IMR-90 (cell line): ENCODE results near the gene SLC9A9. TPM values are rescaled to one million over a fixed set of nuclear protein-coding genes. Genes with fewer than 3 reads are reported as not detected.

Experiments used
- ATAC-seq: fragments of 200-7000 bp; cut with Tn5 transposase; 2 replicates; pipeline ENCODE4 v1.9.1; 2020; ENCODE audit warnings: low read depth, mild to moderate bottlenecking, moderate library complexity
- BruUV-seq: library from RNA; stranded (reverse); fragments of 400-500 nt; replicated peaks from 2 replicates; lab custom pipeline; 2021; lab: Mats Ljungman, UMichigan
- CTCF ChIA-PET: fragments of 300-600 bp; formaldehyde crosslinking; extraction: SDS; loops from one replicate; lab custom pipeline; 2021; ENCODE audit warnings: antibody characterized with exemption; lab: Yijun Ruan, JAX
- POLR2A ChIA-PET: fragments of 300-600 bp; sonication (Branson Sonifier 250); formaldehyde crosslinking; loops from one replicate; lab custom pipeline; 2022; ENCODE audit warnings: antibody characterized with exemption; ENCODE audit not compliant: unreplicated experiment; lab: Charles Lee
- DNase-seq: peaks from one replicate; pipeline ENCODE4 v3.0.0; 2013
- H2AFZ ChIP-seq: replicated peaks from 2 replicates; pipeline ENCODE3; 2013; ENCODE audit warnings: low read length, mild to moderate bottlenecking; ENCODE audit not compliant: poor library complexity
- H2AK5ac ChIP-seq: 2 replicates; pipeline ENCODE4 v1.6.1; 2013; ENCODE audit warnings: low read depth, low read length, inconsistent platforms
- H2AK9ac ChIP-seq: replicated peaks from 2 replicates; pipeline ENCODE3; 2013; ENCODE audit warnings: mild to moderate bottlenecking, low read depth, low read length, moderate library complexity; ENCODE audit not compliant: poor library complexity
- H2BK120ac ChIP-seq: 2 replicates; pipeline ENCODE4 v1.6.1; 2013; ENCODE audit warnings: low read depth, low read length, inconsistent platforms
- H2BK15ac ChIP-seq: 3 replicates; pipeline ENCODE4 v1.6.1; 2013; ENCODE audit warnings: low read depth, low read length, inconsistent platforms
- H2BK20ac ChIP-seq: 2 replicates; pipeline ENCODE4 v1.6.1; 2013; ENCODE audit warnings: low read depth, mild to moderate bottlenecking, inconsistent platforms, low read length, moderate library complexity
- H2BK5ac ChIP-seq: 2 replicates; pipeline ENCODE4 v1.6.1; 2013; ENCODE audit warnings: mild to moderate bottlenecking, low read depth, low read length, inconsistent platforms; ENCODE audit not compliant: poor library complexity, severe bottlenecking
- H3K14ac ChIP-seq: replicated peaks from 2 replicates; pipeline ENCODE4 v1.6.1; 2013; ENCODE audit warnings: low read depth, low read length, inconsistent platforms
- H3K18ac ChIP-seq: 2 replicates; pipeline ENCODE4 v1.6.1; 2013; ENCODE audit warnings: low read depth, low read length, control low read depth
- H3K23ac ChIP-seq: 2 replicates; pipeline ENCODE4 v1.6.1; 2013; ENCODE audit warnings: low read depth, low read length, inconsistent platforms
- H3K27ac ChIP-seq: 2 replicates; pipeline ENCODE4 v1.5.1; 2013; ENCODE audit warnings: mild to moderate bottlenecking, control low read depth, low read length; ENCODE audit not compliant: insufficient read depth
- H3K27me3 ChIP-seq: 2 replicates; pipeline ENCODE4 v1.6.1; 2013; ENCODE audit warnings: low read length; ENCODE audit not compliant: control insufficient read depth, insufficient read depth
- H3K36me3 ChIP-seq: 2 replicates; pipeline ENCODE4 v1.6.1; 2013; ENCODE audit warnings: low read length, mixed read lengths; ENCODE audit not compliant: control insufficient read depth, insufficient read depth
- H3K4ac ChIP-seq: 2 replicates; pipeline ENCODE4 v1.6.1; 2013; ENCODE audit warnings: low read depth, low read length, inconsistent platforms
- H3K4me1 ChIP-seq: 2 replicates; pipeline ENCODE4 v1.6.1; 2013; ENCODE audit warnings: low read length, mixed read lengths; ENCODE audit not compliant: control insufficient read depth, insufficient read depth
- H3K4me2 ChIP-seq: 2 replicates; pipeline ENCODE4 v1.6.1; 2013; ENCODE audit warnings: low read depth, mild to moderate bottlenecking, control low read depth, low read length, moderate library complexity
- H3K4me3 ChIP-seq: 2 replicates; pipeline ENCODE4 v1.5.1; 2013; ENCODE audit warnings: low read depth, mild to moderate bottlenecking, control low read depth, low read length, moderate library complexity; ENCODE audit not compliant: insufficient read depth
- H3K56ac ChIP-seq: 2 replicates; pipeline ENCODE4 v1.6.1; 2013; ENCODE audit warnings: low read length, inconsistent platforms; ENCODE audit not compliant: insufficient read depth; ENCODE audit errors: extremely low read depth
- H3K79me1 ChIP-seq, 2 experiments: 2 replicates each; pipeline ENCODE4 v1.6.1; 2013; ENCODE audit warnings: low read length in 2 of 2, inconsistent platforms in 1 of 2, low read depth in 1 of 2
- H3K9ac ChIP-seq: 2 replicates; pipeline ENCODE4 v1.6.1; 2013; ENCODE audit warnings: low read depth, low read length, control low read depth
- H3K9me1 ChIP-seq: 2 replicates; pipeline ENCODE4 v1.6.1; 2013; ENCODE audit warnings: low read length, inconsistent platforms; ENCODE audit not compliant: insufficient read depth
- H3K9me3 ChIP-seq: 2 replicates; pipeline ENCODE4 v1.6.1; 2013; ENCODE audit warnings: low read length; ENCODE audit not compliant: control insufficient read depth, insufficient read depth
- H4K20me1 ChIP-seq: 2 replicates; pipeline ENCODE4 v1.6.1; 2013; ENCODE audit warnings: low read length, inconsistent platforms; ENCODE audit not compliant: insufficient read depth
- H4K5ac ChIP-seq: 2 replicates; pipeline ENCODE4 v1.6.1; 2013; ENCODE audit warnings: mild to moderate bottlenecking, low read depth, low read length, control low read depth
- H4K8ac ChIP-seq, 2 experiments: 2 replicates each; pipeline ENCODE4 v1.6.1; 2013; ENCODE audit warnings: low read depth in 2 of 2, low read length in 2 of 2, control low read depth in 1 of 2, inconsistent platforms in 1 of 2
- H4K91ac ChIP-seq: 2 replicates; pipeline ENCODE4 v1.6.1; 2013; ENCODE audit warnings: low read depth, low read length, inconsistent platforms; ENCODE audit not compliant: insufficient read depth
- BHLHE40 ChIP-seq: fragments of 150-350 bp; IDR thresholded peaks from 2 replicates; pipeline ENCODE4 v1.6.1; 2016; ENCODE audit warnings: mild to moderate bottlenecking, low read depth, low read length
- CEBPB ChIP-seq: IDR thresholded peaks from 2 replicates; pipeline ENCODE4 v1.6.1; 2012; ENCODE audit warnings: low read depth, low read length, improper control_type of control experiment
- CHD1 ChIP-seq: IDR thresholded peaks from 2 replicates; pipeline ENCODE4 v1.6.1; 2012; ENCODE audit warnings: low read depth, low read length, improper control_type of control experiment
- CTCF ChIP-seq: conservative IDR thresholded peaks from 2 replicates; pipeline ENCODE4 v1.5.1; 2012; ENCODE audit warnings: mild to moderate bottlenecking, low read depth, low read length, improper control_type of control experiment
- ELK1 ChIP-seq: fragments of 150-350 bp; IDR thresholded peaks from 2 replicates; pipeline ENCODE4 v1.6.1; 2016; ENCODE audit warnings: low read depth, mild to moderate bottlenecking, low read length, moderate library complexity, borderline replicate concordance
- FOS ChIP-seq: fragments of 150-350 bp; IDR thresholded peaks from 2 replicates; pipeline ENCODE4 v1.6.1; 2016; ENCODE audit warnings: low read depth, low read length
- MAFK ChIP-seq: IDR thresholded peaks from 2 replicates; pipeline ENCODE4 v1.6.1; 2012; ENCODE audit warnings: low read depth, low read length, improper control_type of control experiment
- MAZ ChIP-seq: IDR thresholded peaks from 2 replicates; pipeline ENCODE4 v1.6.1; 2012; ENCODE audit warnings: low read depth, mild to moderate bottlenecking, low read length, improper control_type of control experiment, moderate library complexity, borderline replicate concordance
- MXI1 ChIP-seq: IDR thresholded peaks from 2 replicates; pipeline ENCODE4 v1.6.1; 2012; ENCODE audit warnings: low read depth, mild to moderate bottlenecking, low read length, moderate library complexity, borderline replicate concordance
- NFE2L2 ChIP-seq: fragments of 150-350 bp; IDR thresholded peaks from 2 replicates; pipeline ENCODE4 v1.6.1; 2016; ENCODE audit warnings: low read depth, mild to moderate bottlenecking, low read length
- POLR2A ChIP-seq: IDR thresholded peaks from 2 replicates; pipeline ENCODE4 v1.6.1; 2012; ENCODE audit warnings: mild to moderate bottlenecking, low read depth, low read length
- RAD21 ChIP-seq: IDR thresholded peaks from 2 replicates; pipeline ENCODE4 v1.6.1; 2012; ENCODE audit warnings: low read length, improper control_type of control experiment
- RCOR1 ChIP-seq: IDR thresholded peaks from 2 replicates; pipeline ENCODE4 v1.6.1; 2012; ENCODE audit warnings: mild to moderate bottlenecking, low read length, improper control_type of control experiment; ENCODE audit not compliant: insufficient replicate concordance
- RFX5 ChIP-seq: IDR thresholded peaks from 2 replicates; pipeline ENCODE4 v1.8.0; 2012; ENCODE audit warnings: low read depth, mild to moderate bottlenecking, low read length, moderate library complexity
- SMC3 ChIP-seq: fragments of 150-350 bp; IDR thresholded peaks from 2 replicates; pipeline ENCODE4 v1.6.1; 2016; ENCODE audit warnings: low read depth, mild to moderate bottlenecking, antibody characterized with exemption, low read length, moderate library complexity
- USF2 ChIP-seq: fragments of 150-350 bp; IDR thresholded peaks from 2 replicates; pipeline ENCODE4 v1.6.1; 2017; ENCODE audit warnings: mild to moderate bottlenecking, antibody characterized with exemption, low read length, low read depth
- WGBS, 2 experiments: methylation state at CpG; one replicate each; pipeline versions ENCODE4 v1.1.5 to v1.1.7; 2013; ENCODE audit warnings: missing lambda C conversion rate in 2 of 2; ENCODE audit not compliant: insufficient read length in 1 of 2; ENCODE audit errors: extremely low coverage in 2 of 2; 5-methylcytosine and 5-hydroxymethylcytosine counted together
- dilution Hi-C: fragments of 300-500 bp; cut with HindIII; formaldehyde crosslinking; loops from one replicate; pipeline ENCODE4 v1.14.3; 2018; ENCODE audit warnings: low sequenced_read_pairs; ENCODE audit not compliant: unreplicated experiment
- in situ Hi-C: fragments of 300-500 bp; cut with MboI; formaldehyde crosslinking; loops from 3 replicates; pipeline ENCODE4 v1.14.3; 2019; ENCODE audit warnings: low sequenced_read_pairs, inconsistent platforms, mixed read lengths
- intact Hi-C: fragments of 100-400 bp; cut with micrococcal nuclease; formaldehyde crosslinking; loops from 2 replicates; pipeline ENCODE4 v1.10.0; 2022
- polyA plus RNA-seq, 3 experiments: library from polyadenylated mRNA; depleted of rRNA; stranded (reverse); fragments of >200 nt; gene quantifications; 2 replicates each; pipeline ENCODE4 v1.2.3, GENCODE V29; 2012; ENCODE audit warnings: low replicate concordance in 1 of 3
- total RNA-seq: library from RNA; depleted of rRNA; stranded (reverse); fragments of >200 nt; gene quantifications from 2 replicates; pipeline ENCODE4 v1.2.3, GENCODE V29; 2012

SLC9A9 gene
- total and polyA plus RNA-seq, 2 of the 4 experiments (the other 2 are of a cell fraction): 1.4 to 2.3 TPM

GRCh38 chr3:143888166-143888565, 39.9 kb upstream of the SLC9A9 start:
- no peak overlapping the region for H4K91ac ChIP-seq
- H3K9me1 ChIP-seq: no peaks in the 10 kb centered on the region
- H2BK15ac ChIP-seq: no peak overlapping the region
- ChIA-PET CTCF (no interaction called here), POLR2A (no interaction called here)
- no peak overlapping the region for H3K23ac ChIP-seq
- no peak overlapping the region for H3K18ac ChIP-seq
- no CpG with 5 or more reads among the region's 2 CpGs for WGBS, 2 experiments
- H2AFZ ChIP-seq: no peak overlapping the region
- no peak overlapping the region for H3K4me3 ChIP-seq
- no peak overlapping the region for H2BK5ac ChIP-seq
- ATAC-seq (no peak), DNase-seq (no peak)
- H3K27me3 ChIP-seq: peaks cover 3% of the 10 kb centered on the region
- H4K8ac ChIP-seq: no peak overlapping the region
- no peak overlapping the region for H4K5ac ChIP-seq
- no peak overlapping the region for H3K14ac ChIP-seq
- H3K9me3 ChIP-seq: no peaks in the 10 kb centered on the region
- no peaks in the 10 kb centered on the region for H4K20me1 ChIP-seq
- dilution Hi-C loops (no loop called here), intact Hi-C loops (loop anchor here (5.0 kb wide), 1 partner anchor 111 kb away; no protein-coding TSS in a partner anchor), in situ Hi-C loops (no loop called here)
- H2BK120ac ChIP-seq: no peak overlapping the region
- H3K56ac ChIP-seq: no peak overlapping the region
- no peak for TF ChIP-seq BHLHE40
- no peak for TF ChIP-seq POLR2A
- no peak for TF ChIP-seq SMC3
- no peak for TF ChIP-seq CEBPB
- no peak for TF ChIP-seq ELK1
- no peak for TF ChIP-seq FOS
- TF ChIP-seq CTCF: no peak
- TF ChIP-seq NFE2L2: no peak
- TF ChIP-seq MXI1: no peak
- no peak for TF ChIP-seq RFX5
- no peak for TF ChIP-seq CHD1
- no peak for TF ChIP-seq USF2
- no peak for TF ChIP-seq RAD21
- no peak for TF ChIP-seq MAZ
- no peak for TF ChIP-seq RCOR1
- no peak for TF ChIP-seq MAFK
- no peak overlapping the region for H3K9ac ChIP-seq
- H2BK20ac ChIP-seq: no peak overlapping the region
- no peak overlapping the region for H3K27ac ChIP-seq
- H2AK5ac ChIP-seq: no peak overlapping the region
- no peak overlapping the region for H2AK9ac ChIP-seq
- no TSS peak for BruUV-seq
- H3K4me1 ChIP-seq: no peaks in the 10 kb centered on the region
- no peak overlapping the region for H3K4me2 ChIP-seq
- H3K4ac ChIP-seq: no peak overlapping the region
- no peaks in the 10 kb centered on the region for H3K79me1 ChIP-seq
- H3K36me3 ChIP-seq: no peaks in the 10 kb centered on the region
